ENCODE measurements around the gene CPNE1.

Gene CPNE1

GRCh38 chr20:35606127-35606526, 58.6 kb downstream of the CPNE1 start:
- no peak overlapping the region for H3K4me3 ChIP-seq (ENCODE audit: low read depth, low read length)
- DNase-seq (ENCODE audit: low read depth): no peak

DNA sequence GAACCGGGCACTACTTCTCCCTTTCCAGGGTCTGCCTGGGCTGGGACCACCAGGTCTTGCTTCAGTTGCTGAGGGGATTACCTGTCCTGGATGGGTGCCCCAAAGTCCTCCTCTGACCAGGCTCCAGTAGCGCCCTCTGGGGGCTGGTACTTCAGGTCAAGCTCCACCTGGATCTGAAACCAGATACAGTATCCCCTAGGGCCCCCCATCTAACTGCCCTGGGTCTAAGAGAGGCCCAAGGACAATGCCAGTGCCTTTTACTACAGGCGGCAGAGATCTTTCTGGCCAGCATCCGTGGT, 60.3 kb downstream of the CPNE1 start:
- no peak overlapping the region for H3K4me3 ChIP-seq (ENCODE audit: low read depth, low read length)
- DNase-seq (ENCODE audit: low read depth): no peak

DNA sequence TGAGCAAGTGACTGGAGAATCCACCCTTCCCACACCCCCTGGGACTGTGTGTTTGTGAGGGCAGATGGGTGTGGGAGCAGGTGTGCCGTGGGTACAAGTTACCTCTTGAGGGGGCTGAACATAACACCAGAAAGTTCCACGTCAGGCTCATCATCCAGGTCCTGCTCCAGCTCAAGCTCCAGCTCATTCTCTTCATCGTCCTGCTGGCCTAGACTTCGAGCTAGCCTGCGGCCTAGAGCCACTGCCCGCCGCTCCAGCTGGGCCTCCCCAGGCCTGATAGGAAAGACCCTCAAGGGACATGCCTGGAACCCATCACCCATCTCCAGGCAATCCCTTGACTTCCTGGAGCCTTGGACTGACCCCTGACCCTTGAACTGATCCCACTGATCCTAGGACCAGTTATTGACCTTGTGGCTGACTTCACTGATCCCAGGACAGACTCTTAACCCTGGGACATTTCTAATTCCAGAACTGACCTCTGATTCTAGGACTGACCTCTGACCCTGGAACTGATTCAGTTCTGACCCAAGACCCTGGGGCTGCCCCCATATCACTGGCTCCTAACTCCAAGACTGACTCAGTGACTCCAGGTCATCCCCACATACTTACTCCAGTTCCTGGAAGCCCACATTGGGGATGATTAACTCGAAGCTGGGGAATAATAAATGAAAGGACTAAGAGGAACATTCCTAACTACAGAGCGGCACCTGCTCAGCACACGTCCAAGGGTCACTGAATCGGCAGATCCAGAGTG, 60.8 kb downstream of the CPNE1 start:
- H3K4me3 ChIP-seq (ENCODE audit: low read depth, low read length): no peak overlapping the region

GRCh38 chr20:35602851-35603495, 61.7 kb downstream of the CPNE1 start:
- no peak for DNase-seq (ENCODE audit: low read depth)
- H3K4me3 ChIP-seq (ENCODE audit: low read depth, low read length): no peak overlapping the region

More for the DNA sequence above, 60.8 kb downstream of the CPNE1 start:
- no peak for DNase-seq (ENCODE audit: low read depth)

- H3K4me3 ChIP-seq (ENCODE audit: low read depth, low read length): peak overlapping the region; percentile 36
- no peak for DNase-seq (ENCODE audit: low read depth)
These were observed 62.7 kb downstream of the CPNE1 start for GRCh38 chr20:35601990-35602389.

GRCh38 chr20:35600993-35601973, 63.4 kb downstream of the CPNE1 start:
- H3K4me3 ChIP-seq (ENCODE audit: low read depth, low read length): peak overlapping the region; percentile 36
- DNase-seq (ENCODE audit: low read depth): peak; percentile 31

DNA sequence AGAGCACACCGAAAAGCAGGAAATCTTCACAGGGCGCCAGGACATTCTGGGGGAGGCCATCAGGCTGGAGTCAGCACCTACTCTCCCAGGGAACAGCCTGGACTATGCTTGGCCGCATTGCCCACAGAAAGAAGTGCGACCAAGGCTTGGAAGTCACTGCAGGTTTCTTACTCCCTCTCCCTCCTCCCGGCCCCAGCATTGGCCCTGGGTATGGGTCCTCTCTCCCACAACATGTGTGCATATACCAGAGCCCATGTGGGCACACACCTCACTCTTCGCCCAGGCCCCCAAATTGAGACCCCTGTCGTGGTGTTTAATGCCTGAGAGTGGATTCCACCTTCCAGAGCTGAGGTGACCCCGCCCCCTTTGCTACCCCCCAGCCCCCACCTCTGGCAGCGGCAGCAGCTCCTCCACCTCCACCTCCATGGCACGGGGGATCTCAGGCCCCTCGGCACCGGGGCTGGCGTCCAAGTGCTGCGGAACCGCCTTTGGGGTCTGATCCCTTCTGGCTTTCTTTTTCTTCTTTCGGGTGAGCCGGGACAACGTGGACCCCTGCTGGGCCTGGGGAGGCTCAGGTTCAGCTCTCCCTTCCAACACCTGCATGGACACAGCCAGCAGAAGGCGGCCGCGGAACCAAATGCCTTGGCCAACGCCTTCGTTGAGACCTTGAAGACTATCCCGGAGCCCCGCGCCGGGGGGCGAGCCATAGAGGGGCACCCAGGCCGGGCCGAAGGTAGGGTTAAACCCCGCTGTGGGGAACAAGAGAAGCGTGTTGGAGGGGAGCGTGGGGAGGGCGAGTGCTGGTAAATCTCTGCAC, 64.3 kb downstream of the CPNE1 start:
- no peak overlapping the region for H3K4me3 ChIP-seq (ENCODE audit: low read depth, low read length)
- no peak for DNase-seq (ENCODE audit: low read depth)

GRCh38 chr20:35599776-35600120, 65.0 kb downstream of the CPNE1 start:
- DNase-seq (ENCODE audit: low read depth): no peak
- H3K4me3 ChIP-seq (ENCODE audit: low read depth, low read length): no peak overlapping the region

DNA sequence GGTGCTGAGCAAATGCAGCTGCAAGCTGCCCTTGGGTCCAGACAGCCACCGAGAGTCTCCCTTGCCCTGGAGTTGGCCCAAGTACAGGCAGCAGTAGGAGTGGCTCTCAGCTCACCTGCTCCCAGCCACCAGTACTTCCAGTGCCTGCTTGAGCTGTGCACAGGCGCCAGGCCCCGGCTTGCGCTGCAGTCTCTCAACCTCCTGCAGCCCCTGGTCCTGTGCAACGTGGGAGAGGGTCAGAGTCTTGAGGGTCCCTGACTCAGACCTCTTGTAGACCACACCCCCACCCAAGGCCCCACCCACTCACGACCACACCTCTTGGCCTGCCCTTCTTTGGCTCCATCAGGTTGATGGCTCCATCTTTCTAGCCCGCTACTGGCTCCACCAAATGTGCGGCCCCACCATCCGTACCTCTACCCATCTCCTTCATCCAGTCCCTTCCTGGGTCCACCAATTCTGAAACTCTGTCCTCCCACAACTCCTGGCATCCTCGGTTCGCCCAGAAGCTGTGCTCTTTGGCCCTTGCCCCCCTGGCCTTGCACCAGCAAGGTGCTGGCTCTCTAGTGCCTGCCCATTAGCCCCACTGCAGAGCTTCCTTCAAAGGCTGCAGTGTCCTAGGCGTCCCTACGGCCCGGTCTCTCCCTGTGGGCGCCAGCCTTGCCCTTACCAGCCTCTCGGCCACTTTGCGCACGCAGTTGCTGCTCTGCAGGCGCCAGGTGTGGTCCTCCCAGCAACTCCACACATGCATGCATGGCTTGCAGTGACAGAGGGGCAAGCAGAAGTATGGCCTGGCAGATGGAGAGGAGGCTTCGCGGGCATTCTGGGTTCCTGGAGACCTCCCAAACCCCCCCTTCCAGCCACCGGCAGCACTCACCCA, 65.6 kb downstream of the CPNE1 start:
- H3K4me3 ChIP-seq (ENCODE audit: low read depth, low read length): no peak overlapping the region
- no peak for DNase-seq (ENCODE audit: low read depth)

- H3K4me3 ChIP-seq (ENCODE audit: low read depth, low read length): no peak overlapping the region
- DNase-seq (ENCODE audit: low read depth): no peak
These were observed 66.2 kb downstream of the CPNE1 start for GRCh38 chr20:35598476-35598875.

- DNase-seq (ENCODE audit: low read depth): no peak
- no peak overlapping the region for H3K4me3 ChIP-seq (ENCODE audit: low read depth, low read length)
These were observed 67.5 kb downstream of the CPNE1 start for GRCh38 chr20:35597186-35597585.

DNA sequence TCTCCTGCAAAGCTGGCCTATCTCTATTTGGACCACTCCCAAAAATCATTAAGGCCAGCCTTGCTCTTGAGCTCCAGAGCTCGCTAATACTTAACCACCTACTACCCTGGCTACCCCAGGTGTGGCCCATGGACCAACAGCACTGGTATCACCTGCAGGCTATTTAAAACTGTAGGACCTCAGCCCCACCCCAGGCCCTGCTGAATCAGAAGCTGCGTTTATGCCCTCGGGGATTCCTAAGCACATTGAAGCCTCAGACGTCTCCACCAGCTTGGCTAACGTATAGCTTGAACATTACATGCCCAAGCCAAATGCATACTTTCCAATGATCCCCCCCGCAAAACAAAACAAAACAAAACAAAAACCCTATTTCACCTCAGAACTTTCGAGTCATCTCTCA, 68.8 kb downstream of the CPNE1 start:
- DNase-seq (ENCODE audit: low read depth): no peak

DNA sequence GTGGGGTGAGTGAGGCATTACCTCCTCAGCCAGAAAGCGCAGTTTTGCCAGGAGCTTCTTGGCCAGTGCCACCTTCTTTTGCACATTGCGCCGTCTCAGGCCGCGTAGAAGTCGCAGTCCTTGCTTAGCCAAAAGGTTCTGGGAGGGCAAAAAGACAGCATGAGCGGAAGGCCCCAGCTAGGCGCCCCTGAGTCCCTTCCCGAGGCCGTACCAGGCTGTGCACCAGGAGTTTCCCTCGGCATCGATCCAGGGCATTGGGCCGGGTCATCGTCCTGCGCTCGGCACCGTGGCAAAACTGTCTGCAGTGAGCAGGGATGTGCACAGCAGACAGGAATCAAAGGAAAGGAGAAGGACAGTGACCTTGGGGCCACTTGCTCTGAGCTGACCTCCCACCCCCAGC, 69.2 kb downstream of the CPNE1 start:
- no peak for DNase-seq (ENCODE audit: low read depth)
- no peak overlapping the region for H3K4me3 ChIP-seq (ENCODE audit: low read depth, low read length)

More for the DNA sequence above, 68.8 kb downstream of the CPNE1 start:
- no peak overlapping the region for H3K4me3 ChIP-seq (ENCODE audit: low read depth, low read length)

DNA sequence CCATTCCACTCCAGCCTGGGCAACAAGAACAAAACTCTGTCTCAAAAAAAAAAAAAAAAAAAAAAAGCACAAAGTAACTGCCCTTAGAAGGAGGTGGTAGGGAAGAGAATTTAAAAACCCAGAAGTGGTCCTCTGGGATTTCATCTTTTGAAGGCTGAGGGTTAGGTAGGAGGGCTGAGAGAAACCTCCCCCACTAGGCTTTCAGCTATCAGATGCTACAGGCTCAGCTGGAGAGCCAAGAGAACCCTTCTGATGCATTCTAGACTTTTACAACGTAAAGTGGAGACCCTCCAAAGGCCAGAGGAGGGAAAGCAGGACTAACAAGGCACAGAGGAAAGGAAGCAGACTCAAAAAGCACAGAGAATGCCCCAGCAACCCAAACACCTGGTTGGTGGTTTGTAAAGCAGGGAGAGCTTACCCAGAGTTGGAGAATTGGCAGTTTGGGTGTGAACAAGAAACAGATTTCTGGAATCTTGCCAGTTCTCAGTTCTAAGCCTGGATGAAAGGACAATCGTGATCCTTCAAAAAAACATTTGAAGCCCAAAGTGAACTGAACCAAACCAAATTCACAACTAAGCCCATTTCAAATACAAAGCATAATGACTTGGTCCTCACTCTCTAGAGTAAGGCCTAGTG, 72.2 kb downstream of the CPNE1 start:
- DNase-seq (ENCODE audit: low read depth): no peak
- no peak overlapping the region for H3K4me3 ChIP-seq (ENCODE audit: low read depth, low read length)

GRCh38 chr20:35588397-35588796, 76.3 kb downstream of the CPNE1 start:
- no peak for DNase-seq (ENCODE audit: low read depth)
- H3K4me3 ChIP-seq (ENCODE audit: low read depth, low read length): no peak overlapping the region

DNA sequence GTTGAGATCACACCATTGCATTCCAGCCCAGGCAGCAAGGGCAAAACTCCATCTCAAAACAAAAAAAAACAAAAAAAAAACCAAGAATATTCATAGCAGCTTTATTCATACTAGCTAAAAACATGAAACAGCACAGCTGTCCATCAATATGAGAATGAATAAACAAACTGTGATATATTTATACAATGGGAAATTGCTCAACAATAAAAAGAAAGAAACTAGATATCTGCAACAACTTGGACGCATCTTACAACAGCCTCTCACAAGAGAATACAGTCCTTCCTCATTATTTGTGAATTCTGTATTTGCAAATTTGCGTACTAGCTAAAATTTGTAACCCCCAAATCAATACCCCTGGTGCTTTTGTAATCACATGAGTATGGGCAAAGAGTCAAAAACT, 77.3 kb downstream of the CPNE1 start:
- DNase-seq (ENCODE audit: low read depth): no peak
- no peak overlapping the region for H3K4me3 ChIP-seq (ENCODE audit: low read depth, low read length)

DNA sequence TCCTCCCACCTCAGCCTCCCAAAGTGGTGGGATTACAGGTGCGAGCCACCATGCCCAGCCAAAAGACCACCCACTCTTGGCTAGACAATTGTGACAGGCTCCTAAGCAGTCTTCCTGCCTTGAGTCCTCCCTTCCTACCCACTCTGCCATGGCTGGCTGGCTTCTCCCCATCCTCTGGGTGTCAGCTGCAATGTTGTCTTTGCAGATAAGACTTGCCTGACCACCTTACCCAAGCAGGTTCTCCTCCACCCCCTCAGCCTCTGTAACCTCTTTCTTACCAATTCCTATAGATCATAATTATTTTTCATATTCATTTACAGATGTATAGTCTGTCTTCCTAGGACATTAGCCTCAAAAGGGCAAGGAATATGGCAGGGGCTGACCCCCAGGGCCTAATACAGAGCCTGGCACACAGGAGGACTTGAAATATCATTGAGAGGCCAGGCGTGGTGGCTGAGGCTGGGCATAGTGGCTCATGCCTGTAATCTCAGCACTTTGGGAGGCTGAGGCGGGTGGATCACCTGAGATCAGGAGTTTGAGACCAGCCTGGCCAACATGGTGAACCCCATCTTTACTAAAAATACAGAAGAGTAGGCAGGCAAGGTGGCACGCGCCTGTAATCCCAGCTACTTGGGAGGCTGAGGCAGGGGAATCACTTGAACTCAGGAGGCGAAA, 77.8 kb downstream of the CPNE1 start:
- DNase-seq (ENCODE audit: low read depth): no peak
- no peak overlapping the region for H3K4me3 ChIP-seq (ENCODE audit: low read depth, low read length)
